ENCODE results near the gene PFDN1.

PFDN1 gene

DNA sequence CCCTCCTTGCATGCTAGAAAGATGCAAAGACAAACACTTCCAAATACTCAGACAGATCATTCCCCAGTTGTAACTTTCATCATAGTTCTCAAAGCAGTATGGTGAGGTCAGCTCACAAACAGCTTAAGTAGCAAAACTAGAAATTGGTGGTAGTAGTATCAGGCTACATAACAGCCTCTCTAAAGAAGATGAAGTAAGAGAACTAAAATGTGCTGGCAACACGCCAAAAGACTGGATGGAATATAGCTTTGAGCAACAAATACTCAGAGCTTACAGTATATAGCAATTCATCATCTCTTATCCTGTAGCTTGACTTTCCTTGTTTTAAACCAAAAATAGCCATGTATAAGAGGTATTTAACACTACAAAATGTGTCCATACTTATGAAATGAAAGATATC, 7.5 kb downstream of the PFDN1 start:
- no peak for DNase-seq

GRCh38 chr5:140294753-140295152, 8.1 kb downstream of the PFDN1 start:
- DNase-seq = no peak

DNA sequence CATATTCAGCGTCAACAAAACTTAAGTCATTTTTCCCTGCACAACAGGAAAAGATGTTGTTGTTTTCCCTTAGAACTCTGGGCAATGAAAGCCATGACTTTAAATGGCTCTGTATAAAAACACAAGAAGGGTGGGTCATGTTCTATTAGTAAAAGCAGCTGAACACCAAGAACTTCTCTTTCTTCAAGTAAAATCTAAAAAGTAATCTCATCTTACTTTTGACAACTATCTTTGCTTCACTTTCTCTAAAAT, 9.1 kb downstream of the PFDN1 start:
- DNase-seq = no peak

- no peak for DNase-seq
These were observed 9.6 kb downstream of the PFDN1 start for GRCh38 chr5:140293091-140293848.

GRCh38 chr5:140292212-140293036, 10.5 kb downstream of the PFDN1 start:
- DNase-seq = no peak

DNA sequence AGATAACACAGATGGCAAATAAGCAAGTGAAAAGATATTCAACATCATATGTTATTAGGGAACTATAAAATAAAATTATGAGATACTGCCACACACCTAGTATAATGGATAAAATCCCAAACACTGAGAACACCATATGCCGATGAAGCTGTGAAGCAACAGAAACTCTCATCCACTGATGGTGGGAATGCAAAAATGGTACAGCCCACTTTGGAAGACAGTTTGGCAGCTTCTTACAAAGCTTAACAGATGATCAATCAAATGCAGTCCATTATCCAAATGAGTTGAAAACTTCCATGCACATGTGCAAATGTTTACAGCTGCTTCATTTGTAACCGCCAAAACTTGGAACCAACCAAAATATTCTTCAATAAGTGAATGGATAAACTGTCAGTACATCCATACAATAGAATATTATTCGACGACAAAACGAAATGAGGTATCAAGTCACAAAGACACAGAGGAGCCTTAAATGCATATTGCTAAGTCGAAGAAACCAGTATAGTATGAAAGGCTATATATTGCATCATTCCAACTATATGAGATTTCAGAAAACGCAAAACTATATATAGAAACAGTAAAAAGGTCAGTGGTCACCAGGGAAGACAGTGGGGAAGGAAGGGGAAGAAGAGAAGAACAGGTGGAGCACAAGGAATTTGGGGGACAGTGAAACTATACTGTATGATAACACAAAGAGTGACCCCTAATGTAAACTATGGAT, 14.9 kb downstream of the PFDN1 start:
- no peak for DNase-seq

DNA sequence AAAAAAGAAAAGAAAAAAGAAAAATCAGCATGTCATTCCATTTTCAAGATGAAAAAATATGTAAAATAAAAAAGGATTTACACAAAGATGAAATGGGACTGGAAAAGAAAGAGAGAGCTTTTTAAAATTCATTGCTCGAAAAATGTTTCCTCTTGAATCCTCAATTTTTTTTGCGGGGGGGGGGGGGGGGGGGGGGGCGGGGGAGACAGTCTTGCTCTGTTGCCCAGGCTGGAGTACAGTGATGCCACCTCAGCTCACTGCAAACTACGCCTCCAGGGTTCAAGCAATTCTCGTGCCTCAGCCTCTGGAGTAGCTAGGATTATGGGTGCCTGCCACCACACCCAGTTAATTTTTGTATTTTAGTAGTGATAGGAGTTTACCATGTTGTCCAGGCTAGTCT, 16.5 kb downstream of the PFDN1 start:
- DNase-seq = no peak

GRCh38 chr5:140284013-140284412, 18.9 kb downstream of the PFDN1 start:
- no peak for DNase-seq

DNA sequence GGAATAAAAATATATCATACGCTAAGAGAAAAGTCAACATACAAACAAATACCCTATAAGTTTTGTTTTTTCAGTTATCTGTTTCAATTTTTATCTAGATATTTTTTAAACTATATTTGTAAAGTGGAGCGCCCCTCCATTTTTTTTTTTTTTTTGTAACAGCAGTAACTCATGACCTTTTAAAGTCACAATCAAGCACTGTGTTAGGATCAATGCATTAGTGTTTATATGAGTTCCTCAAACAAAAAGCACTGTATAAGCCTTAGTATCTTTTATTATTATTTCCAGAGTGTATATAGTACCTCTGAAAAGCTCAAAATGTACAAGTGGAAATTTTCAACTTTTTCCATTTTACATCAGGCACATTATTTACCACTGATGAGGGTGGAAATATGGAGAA, 20.6 kb downstream of the PFDN1 start:
- DNase-seq = no peak

DNA sequence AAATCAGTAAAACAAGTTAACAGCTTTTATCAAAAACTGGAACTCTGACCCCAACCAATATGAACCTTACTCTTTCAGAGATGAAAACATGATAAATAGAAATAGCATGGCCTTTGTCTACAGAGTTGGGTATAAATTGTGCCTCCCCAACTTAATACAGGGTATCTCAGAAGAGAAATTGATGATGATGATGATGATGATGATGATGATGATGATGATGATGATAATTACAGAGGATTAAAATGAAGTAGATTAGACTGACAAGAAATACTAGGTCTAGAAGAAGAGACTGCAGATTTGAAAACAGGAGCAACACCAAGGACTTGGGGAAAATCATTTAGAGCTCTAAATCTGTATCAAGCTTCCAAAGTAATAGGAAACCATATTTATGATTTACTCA, 27.1 kb downstream of the PFDN1 start:
- DNase-seq = no peak

DNA sequence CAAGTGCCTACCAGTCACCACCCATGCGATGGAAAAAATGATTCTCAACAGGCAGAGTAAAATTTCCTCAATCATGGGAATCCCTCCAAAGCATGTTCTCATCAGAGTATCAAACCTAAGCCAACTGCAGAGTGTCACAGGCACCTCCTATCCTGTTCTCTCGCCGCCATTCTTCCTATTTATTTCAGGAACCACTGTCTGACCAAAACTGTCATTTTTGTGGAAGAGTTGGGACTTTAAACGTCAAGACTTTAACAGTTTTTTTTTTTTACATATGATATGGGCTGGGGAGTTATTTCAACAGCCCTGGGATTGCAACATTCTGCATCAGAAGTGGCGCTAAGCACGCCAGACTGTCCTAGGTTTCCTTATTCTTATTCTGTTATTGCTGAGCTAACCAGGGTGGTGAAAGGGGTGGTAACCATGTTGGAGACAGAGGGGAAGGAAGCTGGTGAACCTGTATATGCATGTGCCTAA, 29.5 kb downstream of the PFDN1 start:
- DNase-seq = no peak

DNA sequence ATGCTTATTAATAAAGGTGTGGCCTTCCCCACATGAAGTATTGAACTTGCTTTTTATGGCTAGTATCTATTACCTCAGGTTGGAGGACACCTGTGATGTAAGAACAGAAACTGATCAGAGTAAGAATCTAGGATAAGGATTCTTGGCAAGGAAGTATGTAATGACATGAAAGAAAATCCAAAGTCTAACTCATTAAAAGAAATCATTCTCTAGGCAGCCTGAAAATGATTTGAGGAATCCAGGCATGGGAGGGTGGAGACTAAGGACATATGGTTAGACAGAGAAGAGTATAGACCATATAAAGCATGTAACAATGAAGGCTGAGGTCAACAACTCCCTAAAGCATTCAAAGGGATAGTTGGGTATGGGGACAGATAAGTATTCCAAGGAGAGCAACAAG, 32.9 kb downstream of the PFDN1 start:
- no peak for DNase-seq

- no peak for DNase-seq
These were observed 35.3 kb downstream of the PFDN1 start for GRCh38 chr5:140267559-140268018.

- DNase-seq = no peak
These were observed 35.7 kb downstream of the PFDN1 start for GRCh38 chr5:140267201-140267540.

GRCh38 chr5:140266471-140267200, 36.3 kb downstream of the PFDN1 start:
- DNase-seq = no peak

DNA sequence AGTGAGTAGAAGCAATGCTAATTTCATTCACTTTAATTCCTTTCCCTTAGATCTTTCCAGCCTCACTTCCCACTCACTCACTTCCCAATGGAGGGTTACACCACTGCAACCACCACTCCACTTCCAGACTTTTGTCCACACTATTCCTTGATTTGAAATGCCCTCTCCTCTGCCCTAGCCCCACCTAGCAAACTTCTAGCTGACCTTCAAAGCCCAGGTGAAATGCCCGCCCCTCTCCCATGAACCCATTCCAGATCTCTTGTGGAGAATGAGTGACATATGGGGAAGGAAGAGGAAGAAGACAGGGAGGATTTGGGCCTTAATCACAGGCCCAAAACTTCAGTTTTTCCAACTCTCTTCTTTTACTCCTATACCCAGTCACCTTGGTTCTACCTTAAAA, 37.1 kb downstream of the PFDN1 start:
- no peak for DNase-seq

DNA sequence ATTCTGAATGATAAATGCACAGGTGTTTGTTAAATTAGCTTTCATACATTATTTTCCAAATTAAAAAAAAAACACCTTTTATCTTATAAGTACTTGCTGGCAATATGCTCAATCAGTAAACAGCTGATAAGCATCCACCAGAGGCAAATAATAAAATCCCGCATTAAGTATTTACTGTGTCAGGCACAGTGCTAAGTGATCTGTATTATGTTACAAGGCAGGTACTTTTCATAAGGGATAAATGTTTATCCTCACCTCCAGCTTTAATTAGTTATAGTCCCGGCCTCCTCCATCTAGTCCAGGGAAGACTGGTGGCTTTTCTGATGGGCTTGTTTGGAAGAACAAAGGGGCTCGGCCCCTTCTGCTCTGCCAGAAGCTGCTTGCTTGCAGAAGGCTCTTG, 40.1 kb downstream of the PFDN1 start:
- no peak for DNase-seq

DNA sequence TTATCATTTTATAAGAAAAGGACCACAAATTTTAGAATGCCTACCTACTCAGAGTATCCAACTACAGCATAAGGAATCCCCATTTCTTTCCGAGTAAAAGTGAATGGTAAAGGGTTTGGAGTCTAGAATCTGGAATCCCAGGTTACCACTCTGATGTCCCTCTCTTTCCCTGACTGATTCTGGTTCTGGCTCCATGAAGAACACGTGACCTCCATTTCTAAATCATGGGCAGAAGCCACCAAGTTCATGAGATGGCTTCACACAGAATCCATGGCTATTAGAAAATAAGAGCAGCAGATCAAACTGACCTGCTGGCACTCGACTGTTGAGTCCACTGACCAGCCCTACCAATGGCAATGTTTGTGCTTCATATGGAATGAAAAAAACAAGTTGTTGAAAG, 40.7 kb downstream of the PFDN1 start:
- no peak for DNase-seq

GRCh38 chr5:140261403-140262171, 41.3 kb downstream of the PFDN1 start:
- DNase-seq = no peak

DNA sequence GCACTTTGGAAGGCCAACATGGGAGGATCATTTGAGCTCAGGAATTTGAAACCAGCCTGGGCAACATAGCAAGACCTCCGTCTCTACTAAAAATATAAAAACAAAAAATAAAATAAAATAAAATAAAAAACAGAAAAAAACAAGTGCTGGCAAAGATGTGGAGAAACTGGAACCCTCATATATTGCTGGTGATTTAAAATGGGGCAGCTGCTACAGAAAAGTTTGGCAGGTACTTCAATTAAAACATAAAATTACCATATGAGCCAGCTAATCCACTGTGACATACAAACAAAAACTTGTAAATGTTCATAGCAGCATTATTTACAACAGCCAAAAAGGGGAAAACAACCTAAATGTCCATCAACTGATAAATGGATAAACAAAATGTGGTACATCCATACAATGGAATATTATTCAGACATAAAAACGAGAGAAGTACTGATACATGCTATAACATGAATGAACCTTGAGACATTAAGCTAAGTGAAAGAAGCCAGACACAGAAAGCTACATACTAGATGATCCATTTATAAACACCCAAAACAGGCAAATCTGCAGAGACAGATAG, 42.7 kb downstream of the PFDN1 start:
- no peak for DNase-seq

DNA sequence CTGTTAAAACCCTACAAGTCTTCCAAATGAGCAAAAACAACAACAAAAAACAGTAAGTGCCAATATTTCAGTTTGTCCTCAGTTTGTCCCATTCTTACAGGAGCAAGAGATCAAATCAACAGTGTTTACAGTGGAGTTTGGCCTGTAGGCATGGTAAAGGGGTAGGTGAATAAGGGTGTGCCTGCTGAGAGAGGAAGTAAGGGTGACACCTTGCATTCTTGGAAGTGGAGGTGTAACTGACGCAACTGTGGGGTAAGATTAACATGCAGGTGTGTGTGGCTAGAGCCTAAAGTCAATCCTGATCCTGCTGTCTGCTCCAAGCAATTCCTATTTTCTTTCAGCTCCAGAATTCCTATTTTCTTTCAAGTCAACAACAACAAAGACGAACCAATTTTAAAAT, 43.4 kb downstream of the PFDN1 start:
- no peak for DNase-seq

- no peak for DNase-seq
These were observed 44.0 kb downstream of the PFDN1 start for GRCh38 chr5:140258873-140259272.

Measured in activated CD8-positive, alpha-beta memory T cell treated with anti-CD3 and anti-CD28 coated beads, Interleukin-2, amount 50 U/mL, for 48 hours (primary cell).